ENCODE measurements around the gene PAPPA.

PAPPA gene

GRCh38 chr9:116423149-116423548, 269.6 kb downstream of the PAPPA start:
- DNase-seq = no peak
- peaks cover 8% of the 10 kb centered on the region for H3K36me3 Mint-ChIP-seq (ENCODE audit: low read depth)
- no peaks in the 10 kb centered on the region for H3K9me3 Mint-ChIP-seq
- no peak overlapping the region for H3K27ac Mint-ChIP-seq
- no peak overlapping the region for H3K4me3 Mint-ChIP-seq
- no peaks in the 10 kb centered on the region for H3K27me3 Mint-ChIP-seq
- no peaks in the 10 kb centered on the region for H3K4me1 Mint-ChIP-seq (ENCODE audit: low read depth)

- H3K4me1 Mint-ChIP-seq (ENCODE audit: low read depth) = no peaks in the 10 kb centered on the region
- H3K27me3 Mint-ChIP-seq = no peaks in the 10 kb centered on the region
- no peak overlapping the region for H3K27ac Mint-ChIP-seq
- peaks cover 10% of the 10 kb centered on the region for H3K36me3 Mint-ChIP-seq (ENCODE audit: low read depth)
- no peak for DNase-seq
- no peak overlapping the region for H3K4me3 Mint-ChIP-seq
- no peaks in the 10 kb centered on the region for H3K9me3 Mint-ChIP-seq
These were observed 271.7 kb downstream of the PAPPA start for GRCh38 chr9:116425244-116425643.

- H3K4me1 Mint-ChIP-seq (ENCODE audit: low read depth) = no peaks in the 10 kb centered on the region
- no peaks in the 10 kb centered on the region for H3K27me3 Mint-ChIP-seq
- peaks cover 4% of the 10 kb centered on the region for H3K36me3 Mint-ChIP-seq (ENCODE audit: low read depth)
- no peak overlapping the region for H3K4me3 Mint-ChIP-seq
- no peak for DNase-seq
- no peaks in the 10 kb centered on the region for H3K9me3 Mint-ChIP-seq
- no peak overlapping the region for H3K27ac Mint-ChIP-seq
These were observed 277.3 kb downstream of the PAPPA start for GRCh38 chr9:116430849-116431248.

GRCh38 chr9:116432051-116432450, 278.5 kb downstream of the PAPPA start:
- Mint-ChIP-seq H3K4me3 (no peak overlapping the region), H3K27ac (no peak overlapping the region), H3K9me3 (no peaks in the 10 kb centered on the region), H3K4me1 (ENCODE audit: low read depth) (no peaks in the 10 kb centered on the region), H3K27me3 (no peaks in the 10 kb centered on the region), H3K36me3 (ENCODE audit: low read depth) (peaks cover 2% of the 10 kb centered on the region)
- no peak for DNase-seq

- no peak for DNase-seq
- Mint-ChIP-seq H3K4me1 (ENCODE audit: low read depth) (no peaks in the 10 kb centered on the region), H3K4me3 (no peak overlapping the region), H3K27ac (no peak overlapping the region), H3K9me3 (peaks cover 9% of the 10 kb centered on the region), H3K36me3 (ENCODE audit: low read depth) (peaks cover 18% of the 10 kb centered on the region), H3K27me3 (no peaks in the 10 kb centered on the region)
These were observed 280.7 kb downstream of the PAPPA start for GRCh38 chr9:116434314-116434713.

GRCh38 chr9:116435706-116436105, 282.1 kb downstream of the PAPPA start:
- no peaks in the 10 kb centered on the region for H3K27me3 Mint-ChIP-seq
- no peaks in the 10 kb centered on the region for H3K4me1 Mint-ChIP-seq (ENCODE audit: low read depth)
- DNase-seq = no peak
- H3K36me3 Mint-ChIP-seq (ENCODE audit: low read depth) = peaks cover 31% of the 10 kb centered on the region
- no peak overlapping the region for H3K4me3 Mint-ChIP-seq
- peaks cover 9% of the 10 kb centered on the region for H3K9me3 Mint-ChIP-seq
- no peak overlapping the region for H3K27ac Mint-ChIP-seq

- Mint-ChIP-seq H3K27me3 (no peaks in the 10 kb centered on the region), H3K4me1 (ENCODE audit: low read depth) (no peaks in the 10 kb centered on the region), H3K9me3 (peaks cover 9% of the 10 kb centered on the region), H3K36me3 (ENCODE audit: low read depth) (peaks cover 36% of the 10 kb centered on the region), H3K27ac (no peak overlapping the region), H3K4me3 (no peak overlapping the region)
- no peak for DNase-seq
These were observed 282.5 kb downstream of the PAPPA start for GRCh38 chr9:116436121-116436520.

GRCh38 chr9:116437411-116438370, 284.1 kb downstream of the PAPPA start:
- Mint-ChIP-seq H3K9me3 (peaks cover 9% of the 10 kb centered on the region), H3K27me3 (no peaks in the 10 kb centered on the region), H3K27ac (no peak overlapping the region), H3K36me3 (ENCODE audit: low read depth) (peaks cover 48% of the 10 kb centered on the region), H3K4me3 (no peak overlapping the region), H3K4me1 (ENCODE audit: low read depth) (no peaks in the 10 kb centered on the region)
- DNase-seq = no peak

GRCh38 chr9:116442528-116442927, 288.9 kb downstream of the PAPPA start:
- DNase-seq = no peak
- Mint-ChIP-seq H3K9me3 (peaks cover 9% of the 10 kb centered on the region), H3K4me1 (ENCODE audit: low read depth) (no peaks in the 10 kb centered on the region), H3K4me3 (no peak overlapping the region), H3K27ac (no peak overlapping the region), H3K36me3 (ENCODE audit: low read depth) (peaks cover 43% of the 10 kb centered on the region), H3K27me3 (no peaks in the 10 kb centered on the region)

- Mint-ChIP-seq H3K4me3 (no peak overlapping the region), H3K27ac (no peak overlapping the region), H3K27me3 (no peaks in the 10 kb centered on the region), H3K36me3 (ENCODE audit: low read depth) (no peaks in the 10 kb centered on the region), H3K4me1 (ENCODE audit: low read depth) (no peaks in the 10 kb centered on the region), H3K9me3 (no peaks in the 10 kb centered on the region)
- no peak for DNase-seq
These were observed 294.3 kb downstream of the PAPPA start for GRCh38 chr9:116447934-116448333.

- Mint-ChIP-seq H3K27me3 (no peaks in the 10 kb centered on the region), H3K36me3 (ENCODE audit: low read depth) (no peaks in the 10 kb centered on the region), H3K4me3 (no peak overlapping the region), H3K9me3 (no peaks in the 10 kb centered on the region), H3K27ac (no peak overlapping the region), H3K4me1 (ENCODE audit: low read depth) (no peaks in the 10 kb centered on the region)
- DNase-seq = no peak
These were observed 294.8 kb downstream of the PAPPA start for GRCh38 chr9:116448431-116448830.

- DNase-seq = no peak
- Mint-ChIP-seq H3K36me3 (ENCODE audit: low read depth) (peaks cover 2% of the 10 kb centered on the region), H3K27ac (no peak overlapping the region), H3K4me3 (no peak overlapping the region), H3K9me3 (no peaks in the 10 kb centered on the region), H3K27me3 (no peaks in the 10 kb centered on the region), H3K4me1 (ENCODE audit: low read depth) (no peaks in the 10 kb centered on the region)
These were observed 296.4 kb downstream of the PAPPA start for GRCh38 chr9:116449949-116450348.

GRCh38 chr9:116450378-116451139, 297.0 kb downstream of the PAPPA start:
- Mint-ChIP-seq H3K9me3 (no peaks in the 10 kb centered on the region), H3K4me1 (ENCODE audit: low read depth) (no peaks in the 10 kb centered on the region), H3K27ac (no peak overlapping the region), H3K27me3 (no peaks in the 10 kb centered on the region), H3K36me3 (ENCODE audit: low read depth) (peaks cover 2% of the 10 kb centered on the region), H3K4me3 (no peak overlapping the region)
- no peak for DNase-seq

GRCh38 chr9:116451500-116452115, 298.0 kb downstream of the PAPPA start:
- no peaks in the 10 kb centered on the region for H3K4me1 Mint-ChIP-seq (ENCODE audit: low read depth)
- no peak for DNase-seq
- H3K27me3 Mint-ChIP-seq = no peaks in the 10 kb centered on the region
- H3K4me3 Mint-ChIP-seq = no peak overlapping the region
- H3K27ac Mint-ChIP-seq = no peak overlapping the region
- peaks cover 6% of the 10 kb centered on the region for H3K36me3 Mint-ChIP-seq (ENCODE audit: low read depth)
- peaks cover 8% of the 10 kb centered on the region for H3K9me3 Mint-ChIP-seq
